ENCODE measurements around the gene ESYT1. TPM values are rescaled to one million over a fixed set of nuclear protein-coding genes. Genes with fewer than 3 reads are reported as not detected.

The ESYT1 gene
- total RNA-seq, 1 donor: 207 TPM

DNA sequence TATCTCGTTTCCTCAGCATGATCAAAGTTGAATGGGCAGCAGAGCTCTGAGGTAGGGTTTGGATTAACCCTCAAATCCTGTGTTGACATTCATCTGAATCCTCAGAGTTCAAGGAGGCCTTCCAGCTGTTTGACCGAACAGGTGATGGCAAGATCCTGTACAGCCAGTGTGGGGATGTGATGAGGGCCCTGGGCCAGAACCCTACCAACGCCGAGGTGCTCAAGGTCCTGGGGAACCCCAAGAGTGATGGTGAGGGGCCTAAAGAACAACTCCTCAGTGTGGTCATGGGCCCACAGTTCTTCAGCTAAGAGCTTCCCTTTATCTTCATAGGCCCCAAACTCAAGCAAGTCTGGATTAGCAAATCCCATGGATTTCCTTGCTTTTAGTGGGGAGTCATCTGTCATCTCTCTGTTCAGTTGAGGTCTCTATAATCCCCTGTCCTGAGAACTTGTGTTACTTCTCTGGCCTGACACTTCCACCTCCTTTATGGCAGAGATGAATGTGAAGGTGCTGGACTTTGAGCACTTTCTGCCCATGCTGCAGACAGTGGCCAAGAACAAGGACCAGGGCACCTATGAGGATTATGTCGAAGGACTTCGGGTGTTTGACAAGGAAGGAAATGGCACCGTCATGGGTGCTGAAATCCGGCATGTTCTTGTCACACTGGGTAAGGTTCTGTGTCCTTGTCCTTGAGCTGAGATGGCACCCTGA is 31.6 kb downstream of the ESYT1 start:
- DNase-seq (ENCODE audit: low read depth): no peak
- TF ChIP-seq, protein P1, sequence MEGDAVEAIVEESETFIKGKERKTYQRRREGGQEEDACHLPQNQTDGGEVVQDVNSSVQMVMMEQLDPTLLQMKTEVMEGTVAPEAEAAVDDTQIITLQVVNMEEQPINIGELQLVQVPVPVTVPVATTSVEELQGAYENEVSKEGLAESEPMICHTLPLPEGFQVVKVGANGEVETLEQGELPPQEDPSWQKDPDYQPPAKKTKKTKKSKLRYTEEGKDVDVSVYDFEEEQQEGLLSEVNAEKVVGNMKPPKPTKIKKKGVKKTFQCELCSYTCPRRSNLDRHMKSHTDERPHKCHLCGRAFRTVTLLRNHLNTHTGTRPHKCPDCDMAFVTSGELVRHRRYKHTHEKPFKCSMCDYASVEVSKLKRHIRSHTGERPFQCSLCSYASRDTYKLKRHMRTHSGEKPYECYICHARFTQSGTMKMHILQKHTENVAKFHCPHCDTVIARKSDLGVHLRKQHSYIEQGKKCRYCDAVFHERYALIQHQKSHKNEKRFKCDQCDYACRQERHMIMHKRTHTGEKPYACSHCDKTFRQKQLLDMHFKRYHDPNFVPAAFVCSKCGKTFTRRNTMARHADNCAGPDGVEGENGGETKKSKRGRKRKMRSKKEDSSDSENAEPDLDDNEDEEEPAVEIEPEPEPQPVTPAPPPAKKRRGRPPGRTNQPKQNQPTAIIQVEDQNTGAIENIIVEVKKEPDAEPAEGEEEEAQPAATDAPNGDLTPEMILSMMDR (IDR thresholded peaks at IDR 0.05; ENCODE audit: insufficient read depth, low read length): no peak
- peak overlapping the region; percentile 98 for H3K4me3 ChIP-seq (ENCODE audit: low read depth, low read length)

DNA sequence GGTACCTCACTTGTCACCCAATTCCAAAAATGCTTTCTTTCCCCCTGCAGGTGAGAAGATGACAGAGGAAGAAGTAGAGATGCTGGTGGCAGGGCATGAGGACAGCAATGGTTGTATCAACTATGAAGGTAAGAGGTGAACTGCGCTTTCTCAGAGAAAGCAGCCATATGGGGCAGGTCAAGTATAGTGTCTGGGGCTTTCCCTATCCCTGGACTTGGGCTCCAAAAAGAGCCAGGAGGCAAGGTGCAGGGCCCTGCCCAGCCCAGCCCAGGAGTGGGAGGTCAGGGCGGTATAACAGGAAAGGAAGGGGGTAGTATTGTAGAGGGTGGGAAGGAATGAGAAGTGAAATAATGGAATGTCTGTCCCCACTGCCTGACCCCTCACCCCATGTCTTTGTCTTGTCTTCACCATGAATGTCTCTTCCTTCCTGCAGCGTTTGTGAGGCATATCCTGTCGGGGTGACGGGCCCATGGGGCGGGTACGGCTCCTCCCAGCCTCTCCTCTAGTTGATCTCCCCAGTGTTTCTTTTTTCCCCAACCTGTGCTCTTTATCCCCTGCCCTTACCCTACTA is 32.2 kb downstream of the ESYT1 start:
- TF ChIP-seq, protein P1 (IDR thresholded peaks at IDR 0.05; ENCODE audit: insufficient read depth, low read length): no peak
- peak overlapping the region; percentile 98 for H3K4me3 ChIP-seq (ENCODE audit: low read depth, low read length)
- DNase-seq (ENCODE audit: low read depth): no peak

DNA sequence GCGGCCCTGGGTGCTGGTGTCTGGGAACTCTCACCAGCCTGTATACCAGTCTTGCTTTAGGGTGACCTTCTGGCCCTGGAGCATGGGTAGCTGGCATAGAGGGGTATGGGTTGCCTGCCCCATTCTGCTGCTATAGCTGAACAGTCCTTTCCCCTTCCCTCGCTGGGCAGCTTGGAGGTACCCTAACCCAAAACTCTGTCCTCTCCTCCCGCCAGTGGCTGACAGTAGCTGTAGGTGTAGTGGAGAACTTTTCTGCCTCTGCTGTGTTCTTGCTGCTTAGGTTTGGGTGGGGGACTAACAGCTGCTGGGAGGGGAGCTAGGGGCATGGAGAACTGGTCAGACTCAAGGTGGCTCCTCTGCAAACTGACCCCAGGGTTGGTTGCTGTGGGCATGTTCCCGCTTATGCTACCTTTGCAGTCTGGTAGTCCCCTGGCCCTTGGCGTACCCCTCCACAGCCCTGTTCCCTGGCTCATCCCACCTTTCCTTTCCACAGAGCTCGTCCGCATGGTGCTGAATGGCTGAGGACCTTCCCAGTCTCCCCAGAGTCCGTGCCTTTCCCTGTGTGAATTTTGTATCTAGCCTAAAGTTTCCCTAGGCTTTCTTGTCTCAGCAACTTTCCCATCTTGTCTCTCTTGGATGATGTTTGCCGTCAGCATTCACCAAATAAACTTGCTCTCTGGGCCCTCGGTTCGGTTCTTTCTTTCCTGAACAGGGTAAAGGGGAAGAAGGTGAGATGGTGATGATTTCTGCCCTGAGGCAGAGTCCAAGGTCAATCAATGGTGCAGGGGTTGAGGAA is 33.0 kb downstream of the ESYT1 start:
- DNase-seq (ENCODE audit: low read depth): no peak
- TF ChIP-seq, protein P1 (IDR thresholded peaks at IDR 0.05; ENCODE audit: insufficient read depth, low read length): no peak
- H3K4me3 ChIP-seq (ENCODE audit: low read depth, low read length): peak overlapping the region; percentile 98

DNA sequence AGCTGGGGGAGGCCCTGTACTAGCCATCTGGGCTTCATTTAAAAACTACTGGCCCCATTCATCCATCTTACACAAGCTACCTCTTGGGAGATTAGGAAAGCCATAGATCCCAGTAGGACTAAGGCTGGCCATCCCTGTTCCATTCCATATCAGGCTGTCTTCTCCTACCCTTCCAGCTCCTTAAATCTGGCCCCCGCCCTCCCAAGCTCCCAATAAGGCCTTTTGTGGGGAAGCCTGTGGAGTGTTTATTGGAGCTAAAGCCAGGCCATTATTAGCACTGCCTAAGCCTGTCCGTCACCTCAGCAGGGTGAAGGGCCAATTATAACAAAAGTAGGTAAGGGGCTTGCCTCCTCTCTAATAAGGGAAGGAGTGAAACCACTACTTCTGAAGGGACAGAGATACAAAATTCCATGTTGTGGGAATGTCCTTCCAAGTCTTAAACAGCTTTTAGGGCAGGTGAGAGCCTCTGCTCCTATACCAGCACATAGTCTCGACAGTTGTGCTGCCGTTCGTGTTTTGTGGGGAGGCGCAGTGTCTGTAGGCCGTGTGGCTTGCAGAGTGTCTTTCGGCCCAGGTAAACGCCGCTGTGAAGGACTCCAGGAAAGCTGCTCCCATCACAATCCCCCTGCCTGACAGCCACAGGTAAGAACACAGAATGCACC is 33.8 kb downstream of the ESYT1 start:
- H3K4me3 ChIP-seq (ENCODE audit: low read depth, low read length): no peak overlapping the region
- DNase-seq (ENCODE audit: low read depth): no peak
- TF ChIP-seq, protein P1 (IDR thresholded peaks at IDR 0.05; ENCODE audit: insufficient read depth, low read length): no peak

DNA sequence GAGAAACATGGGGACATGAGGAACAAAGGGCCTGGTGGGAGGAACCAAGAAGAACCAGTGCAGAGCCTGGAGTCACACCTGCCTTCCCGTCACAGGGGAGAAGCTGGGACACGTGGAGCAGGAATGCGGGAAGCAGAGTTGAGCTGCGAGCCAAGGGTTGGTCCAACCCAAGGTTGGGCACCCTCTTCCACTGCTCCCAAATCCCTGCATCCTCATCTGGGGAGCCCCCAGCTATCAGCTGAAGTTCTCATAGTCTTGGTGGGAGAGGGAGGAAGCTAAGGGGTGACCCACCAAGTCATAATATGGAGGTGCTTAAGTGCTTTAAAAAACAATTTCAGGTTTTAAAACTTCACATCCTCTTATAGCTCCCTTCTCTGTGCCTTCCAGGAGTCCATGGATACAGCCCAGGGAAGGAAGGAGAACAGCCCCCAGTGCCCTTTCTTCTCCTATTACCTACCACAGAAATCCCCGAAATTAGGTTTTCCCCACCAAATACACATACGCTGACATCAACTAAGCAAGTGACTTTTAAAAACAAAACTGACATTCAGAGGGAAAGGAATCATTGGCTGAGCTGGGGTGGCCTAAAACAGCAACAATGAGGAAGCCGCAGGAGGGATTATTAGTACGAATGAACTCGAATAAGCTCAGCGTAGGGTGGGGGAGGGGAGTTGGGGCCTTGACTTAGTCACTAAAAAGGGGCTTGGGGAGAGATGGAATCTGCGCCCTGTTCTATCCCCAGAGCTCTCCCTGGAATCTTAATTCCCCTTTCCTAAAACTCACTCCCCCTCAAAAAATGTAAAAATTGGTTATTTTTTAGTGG is 34.6 kb downstream of the ESYT1 start:
- no peak overlapping the region for H3K4me3 ChIP-seq (ENCODE audit: low read depth, low read length)
- no peak for DNase-seq (ENCODE audit: low read depth)
- TF ChIP-seq, protein P1 (IDR thresholded peaks at IDR 0.05; ENCODE audit: insufficient read depth, low read length): no peak

Data from fibroblast of the aortic adventitia (primary cell).